Measurements from ENCODE around the gene WDR20.
"Not testable (repeated sequence)": the region's sequence is repeated elsewhere in the genome, so short reads cannot be mapped to it uniquely, and the experiment has no call there.

WDR20 gene

DNA sequence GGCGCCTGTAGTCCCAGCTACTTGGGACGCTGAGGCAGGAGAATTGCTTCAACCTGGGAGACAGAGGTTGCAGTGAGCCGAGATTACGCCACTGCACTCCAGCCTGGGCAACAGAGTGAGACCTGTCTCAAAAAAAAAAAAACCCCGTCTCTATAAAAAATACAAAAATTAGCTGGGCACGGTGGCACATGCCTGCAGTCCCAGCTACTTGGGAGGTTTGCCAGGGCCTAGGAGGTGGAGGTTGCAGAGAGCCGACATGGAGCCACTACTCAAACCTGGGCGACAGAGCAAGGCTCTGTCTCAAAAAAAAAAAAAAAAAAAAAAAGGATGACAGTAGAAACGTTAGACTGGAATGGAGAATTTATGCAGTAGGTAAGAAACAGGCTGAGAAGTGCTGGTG lies 5.7 kb upstream of the WDR20 start:
- not testable (repeated sequence) for DNase-seq

DNA sequence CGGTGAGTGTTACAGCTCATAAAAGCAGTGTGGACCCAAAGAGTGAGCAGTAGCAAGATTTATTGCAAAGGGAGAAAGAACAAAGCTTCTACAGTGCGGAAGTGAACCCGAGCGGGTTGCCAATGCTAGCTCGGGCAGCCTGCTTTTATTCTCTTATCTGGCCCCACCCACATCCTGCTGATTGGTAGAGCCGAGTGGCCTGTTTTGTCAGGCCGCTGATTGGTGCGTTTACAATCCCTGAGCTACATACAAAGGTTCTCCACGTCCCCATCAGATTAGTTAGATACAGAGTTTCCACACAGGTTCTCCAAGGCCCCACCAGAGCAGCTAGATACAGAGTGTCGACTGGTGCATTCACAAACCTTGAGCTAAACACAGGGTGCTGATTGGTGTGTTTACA lies 5.0 kb upstream of the WDR20 start:
- not testable (repeated sequence) for DNase-seq

DNA sequence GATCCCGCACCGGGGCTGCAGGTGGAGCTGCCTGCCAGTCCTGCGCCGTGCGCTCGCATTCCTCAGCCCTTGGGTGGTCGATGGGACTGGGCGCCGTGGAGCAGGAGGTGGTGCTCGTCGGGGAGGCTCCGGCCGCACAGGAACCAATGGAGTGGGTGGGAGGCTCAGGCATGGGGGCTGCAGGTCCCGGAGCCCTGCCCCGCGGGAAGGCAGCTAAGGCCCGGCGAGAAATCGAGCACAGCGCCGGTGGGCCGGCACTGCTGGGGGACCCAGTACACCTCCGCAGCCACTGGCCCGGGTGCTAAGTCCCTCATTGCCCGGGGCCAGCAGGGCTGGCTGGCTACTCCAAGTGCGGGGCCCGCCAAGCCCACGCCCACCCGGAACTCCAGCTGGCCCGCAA lies 4.2 kb upstream of the WDR20 start:
- DNase-seq: not testable (repeated sequence)

DNA sequence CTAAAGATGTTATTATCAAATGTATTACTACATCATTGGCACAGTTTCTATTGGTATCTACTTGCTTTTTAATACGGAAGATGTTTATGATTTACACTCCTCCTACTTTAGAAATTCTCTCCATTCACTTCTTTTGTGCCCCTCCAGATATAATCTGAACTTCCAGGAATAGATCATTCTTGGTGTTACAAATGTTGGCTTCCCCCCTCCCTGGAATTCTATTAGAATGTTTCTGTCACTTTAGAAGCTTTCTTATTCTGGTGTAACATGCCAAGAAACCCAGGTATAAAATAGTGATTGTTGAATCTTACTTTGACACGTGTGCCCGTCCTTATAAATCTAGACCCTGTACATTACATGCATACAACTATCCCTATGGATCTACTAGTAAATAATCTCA lies 1.2 kb upstream of the WDR20 start:
- no peak for DNase-seq

DNA sequence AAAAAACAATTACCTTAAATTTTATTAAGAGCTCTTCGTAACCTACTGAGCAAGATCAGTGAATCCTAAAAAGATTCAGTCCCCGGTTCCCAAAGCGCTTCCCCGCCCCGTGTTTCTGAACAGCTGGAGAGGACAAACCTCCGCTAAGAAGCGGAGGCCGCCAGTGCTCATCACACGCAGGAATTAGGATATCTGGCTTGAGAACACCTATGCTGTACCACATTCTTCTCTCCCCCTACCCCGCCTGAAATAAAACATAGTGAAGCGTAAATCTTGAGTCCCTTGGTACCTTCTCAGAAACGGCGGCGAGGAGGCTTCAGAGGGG lies 774 bp upstream of the WDR20 start:
- peak; percentile 49 for DNase-seq

DNA sequence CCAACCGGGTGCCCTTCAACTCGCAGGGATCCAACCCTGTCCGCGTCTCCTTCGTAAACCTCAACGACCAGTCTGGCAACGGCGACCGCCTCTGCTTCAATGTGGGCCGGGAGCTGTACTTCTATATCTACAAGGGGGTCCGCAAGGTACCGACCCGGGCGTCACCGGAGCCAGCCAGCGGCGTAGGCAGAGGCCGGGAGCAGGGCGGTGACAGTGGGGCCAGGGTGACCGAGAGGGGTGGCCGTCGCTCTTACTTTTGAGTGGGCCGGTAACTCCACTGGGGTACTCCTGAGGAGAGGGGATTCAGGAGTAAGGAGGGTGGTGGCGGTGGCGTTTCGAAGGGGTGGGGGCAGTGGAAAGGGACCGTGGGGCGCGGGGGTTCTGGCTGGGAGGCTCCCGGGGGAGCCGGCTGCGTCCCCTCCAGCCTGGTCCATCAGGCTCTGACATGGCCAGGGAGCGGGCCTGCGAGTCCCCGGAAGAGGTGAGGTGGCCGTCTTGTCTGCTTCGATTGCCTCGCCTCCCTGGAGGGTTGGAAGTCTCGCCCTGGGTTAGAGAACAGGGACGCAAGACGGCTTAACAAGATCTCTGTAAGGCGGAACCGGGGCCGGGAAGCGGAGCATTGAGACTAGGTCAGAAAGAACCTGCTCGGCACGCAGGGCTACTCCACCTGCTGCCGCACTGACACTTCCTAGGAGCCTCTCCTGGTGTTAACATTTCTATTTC lies 491 bp downstream of the WDR20 start:
- DNase-seq: peak; percentile 37

DNA sequence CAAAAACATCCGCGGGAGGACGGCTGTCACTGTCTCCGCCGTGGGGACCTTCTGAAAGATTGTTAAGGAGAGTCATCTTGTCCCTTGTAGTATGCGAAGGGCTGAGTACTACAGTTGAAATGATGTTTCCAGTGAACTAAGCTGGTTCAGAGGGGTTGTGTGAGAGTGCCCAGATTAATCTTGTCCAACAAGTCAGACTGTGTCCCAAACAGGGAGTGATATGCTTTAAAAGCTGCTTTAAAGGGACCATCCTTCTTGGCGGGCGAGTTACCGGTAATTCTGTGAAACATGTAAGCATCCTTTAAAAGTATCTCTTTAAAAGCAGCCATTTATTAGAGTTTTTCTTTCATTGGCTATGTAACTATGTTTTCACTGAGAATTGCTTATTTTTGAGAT lies 1.1 kb downstream of the WDR20 start:
- DNase-seq: no peak

DNA sequence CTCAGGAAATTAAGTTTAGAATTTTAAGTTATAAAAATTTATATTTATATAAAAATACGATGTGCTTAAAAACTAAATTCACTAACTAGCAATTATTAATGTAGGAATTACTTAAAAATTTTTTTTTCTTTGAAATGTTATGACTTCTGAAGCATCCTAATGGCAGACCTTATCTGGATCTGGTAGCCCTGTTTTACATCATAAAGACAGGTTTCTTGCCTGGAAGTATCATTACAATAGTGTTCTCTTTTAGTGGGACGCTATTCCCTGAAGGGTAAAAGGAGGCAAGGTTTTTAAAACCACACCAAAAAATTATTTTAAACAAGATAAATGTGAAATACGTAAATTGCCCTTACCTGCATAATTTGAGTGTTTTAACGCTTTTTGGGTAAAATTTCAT lies 2.1 kb downstream of the WDR20 start:
- DNase-seq: no peak

DNA sequence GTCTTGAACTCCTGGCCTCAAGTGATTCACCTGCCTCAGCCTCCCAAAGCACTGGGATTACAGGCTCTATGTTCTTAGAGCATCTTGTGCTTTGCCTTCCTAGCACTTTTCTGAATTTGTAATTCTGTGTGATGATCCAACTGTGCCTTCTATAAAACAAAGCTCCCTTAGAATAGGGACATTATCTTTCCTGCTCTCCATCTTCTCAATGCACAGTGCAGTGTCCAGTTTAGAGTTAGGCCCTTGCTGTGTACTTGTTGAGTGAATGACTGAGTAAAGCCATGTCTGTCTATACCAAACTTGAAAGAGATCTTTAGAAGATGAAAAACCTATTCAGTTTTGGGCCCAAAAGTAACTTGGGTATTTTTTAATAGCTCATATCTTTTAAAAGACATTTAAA lies 5.2 kb downstream of the WDR20 start:
- no peak for DNase-seq

DNA sequence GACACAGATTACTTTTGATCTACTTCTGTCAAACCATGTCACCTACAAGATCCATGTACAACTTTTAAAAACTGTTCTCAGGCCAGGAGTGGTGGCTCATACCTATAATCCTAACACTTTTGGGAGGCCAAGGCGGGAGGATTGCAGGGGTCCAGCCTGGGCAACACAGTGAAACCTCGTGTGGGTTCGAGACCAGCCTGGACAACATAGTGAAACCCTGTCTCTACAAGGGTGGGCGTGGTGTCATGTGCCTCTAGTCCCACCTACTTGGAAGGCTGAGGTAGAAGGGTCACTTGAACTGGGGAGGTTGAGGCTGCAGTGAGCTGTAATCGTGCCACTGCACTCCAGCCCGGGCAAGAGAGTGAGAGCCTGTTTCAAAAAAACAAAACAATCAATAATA lies 5.7 kb downstream of the WDR20 start:
- DNase-seq: no peak

DNA sequence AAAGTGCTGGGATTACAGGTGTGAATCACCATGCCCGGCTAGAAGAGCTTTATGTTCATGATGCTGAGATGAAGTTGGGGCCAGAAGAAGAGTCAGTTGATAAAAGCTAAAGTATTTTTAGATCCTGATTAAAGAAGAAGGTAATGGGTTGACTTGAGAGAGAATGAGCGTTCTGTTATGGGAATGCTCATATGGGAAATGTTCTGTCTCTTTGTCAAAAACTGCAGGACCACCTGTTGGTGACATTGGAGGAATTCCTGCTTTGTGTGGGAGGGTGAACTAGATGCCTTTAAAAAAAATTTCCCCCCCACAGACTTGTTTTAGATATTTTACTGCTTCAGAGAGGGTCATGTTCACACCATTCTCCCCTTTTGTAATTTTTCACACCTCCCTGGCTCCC lies 6.7 kb downstream of the WDR20 start:
- DNase-seq: no peak

DNA sequence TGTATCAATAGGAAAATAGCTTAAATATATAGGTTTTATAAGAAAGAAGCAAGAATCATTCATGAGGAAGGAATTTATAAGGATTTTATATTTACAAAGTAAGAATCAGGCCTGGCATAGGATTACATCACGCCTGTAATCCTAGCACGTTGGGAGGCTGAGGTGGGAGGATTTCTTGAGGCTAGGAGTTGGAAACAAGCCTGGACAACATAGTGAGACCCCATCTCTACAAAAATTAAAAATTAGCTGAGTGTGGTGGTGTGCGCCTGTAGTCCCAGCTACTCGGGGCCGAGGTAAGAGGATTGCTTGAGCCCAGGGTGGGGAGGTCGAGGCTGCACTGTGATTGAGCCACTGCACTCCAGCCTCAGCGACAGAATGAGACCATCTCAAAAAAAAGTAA lies 10.4 kb downstream of the WDR20 start:
- DNase-seq: no peak

DNA sequence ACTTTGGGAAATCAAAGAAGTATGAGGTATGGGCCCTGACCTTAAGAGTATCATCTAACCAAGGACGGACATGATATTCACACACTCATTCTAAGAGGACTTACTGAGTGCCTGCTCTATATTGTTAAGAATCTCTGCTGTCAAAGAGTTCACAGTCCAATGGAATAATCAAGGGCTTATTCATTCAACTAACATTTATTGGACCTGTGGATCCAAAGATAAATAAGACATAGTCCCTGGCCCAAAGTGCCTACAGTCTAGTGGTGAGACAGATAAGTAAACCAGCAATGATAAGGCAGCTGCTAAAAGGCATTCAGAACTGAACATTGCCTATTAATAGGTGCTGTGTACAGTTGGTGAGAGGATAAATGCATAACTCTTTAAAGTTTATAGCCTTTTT lies 11.0 kb downstream of the WDR20 start:
- no peak for DNase-seq

DNA sequence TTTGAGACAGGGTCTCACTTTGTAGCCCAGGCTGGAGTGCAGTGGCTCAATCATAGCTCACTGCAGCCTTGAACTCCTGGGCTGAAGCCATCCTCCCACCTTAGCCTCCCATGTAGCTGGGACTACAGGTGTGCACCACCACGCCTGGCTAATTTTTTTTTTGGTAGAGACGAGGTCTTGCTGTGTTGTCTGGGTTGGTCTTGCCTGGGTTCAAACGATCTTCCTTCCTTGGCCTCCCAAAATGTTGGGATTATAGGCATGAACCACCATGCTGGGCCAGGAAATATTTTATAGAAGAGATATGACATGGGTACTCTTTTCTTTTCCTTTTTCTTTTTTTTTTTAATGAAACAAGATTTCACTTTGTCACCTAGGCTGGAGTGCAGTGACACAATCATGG lies 11.7 kb downstream of the WDR20 start:
- not testable (repeated sequence) for DNase-seq

DNA sequence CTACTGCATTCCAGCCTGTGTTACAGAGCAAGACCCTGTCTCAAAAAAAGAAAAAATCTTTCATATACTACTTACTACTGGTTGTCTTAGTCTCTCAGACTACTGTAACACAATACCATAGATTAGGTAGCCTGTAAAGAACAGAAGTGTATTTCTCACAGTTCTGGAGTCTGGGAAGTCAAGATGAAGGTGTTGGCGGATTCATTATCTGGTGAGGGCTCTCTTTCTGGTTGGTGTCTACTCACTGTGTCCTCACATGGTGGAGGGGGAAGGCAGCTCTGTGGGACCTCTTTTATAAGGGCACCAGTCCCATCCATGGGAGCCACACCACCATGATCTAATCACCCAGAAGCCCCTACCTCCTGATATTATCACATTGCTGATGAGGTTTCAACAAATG lies 14.4 kb downstream of the WDR20 start:
- no peak for DNase-seq

DNA sequence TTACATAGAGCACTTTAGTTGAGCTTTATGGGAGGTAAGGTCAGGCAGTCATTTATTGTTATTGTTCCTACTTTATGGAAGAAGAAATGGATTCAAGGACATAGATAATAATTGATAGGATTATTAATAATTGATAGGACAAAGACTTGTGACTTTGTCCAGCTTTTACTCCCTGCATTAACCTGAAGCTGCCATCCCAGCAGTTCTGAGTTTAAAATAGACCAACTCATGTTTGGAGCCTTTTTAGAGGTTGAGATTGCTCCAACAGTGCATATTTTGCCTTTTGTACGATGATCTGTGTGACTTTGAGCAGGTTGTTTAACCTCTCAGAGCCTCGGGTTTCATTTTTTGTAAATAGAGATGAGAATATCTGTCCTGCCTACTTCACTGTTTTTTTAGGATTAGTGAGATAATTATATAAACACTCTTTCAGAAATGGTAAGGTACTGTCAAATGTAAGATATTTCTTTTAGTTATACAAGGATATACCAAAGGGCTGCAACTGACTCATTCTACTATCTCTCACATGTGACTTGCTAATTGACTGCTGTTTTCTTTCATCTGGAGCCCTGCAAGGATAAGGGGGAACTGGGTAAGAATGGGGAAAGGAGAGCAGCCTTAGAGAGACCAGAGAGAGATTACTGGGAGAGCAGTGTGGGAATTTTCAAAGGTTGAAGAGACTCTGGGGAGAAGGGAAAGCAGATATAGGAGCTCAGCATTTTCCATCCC lies 15.3 kb downstream of the WDR20 start:
- DNase-seq: no peak

DNA sequence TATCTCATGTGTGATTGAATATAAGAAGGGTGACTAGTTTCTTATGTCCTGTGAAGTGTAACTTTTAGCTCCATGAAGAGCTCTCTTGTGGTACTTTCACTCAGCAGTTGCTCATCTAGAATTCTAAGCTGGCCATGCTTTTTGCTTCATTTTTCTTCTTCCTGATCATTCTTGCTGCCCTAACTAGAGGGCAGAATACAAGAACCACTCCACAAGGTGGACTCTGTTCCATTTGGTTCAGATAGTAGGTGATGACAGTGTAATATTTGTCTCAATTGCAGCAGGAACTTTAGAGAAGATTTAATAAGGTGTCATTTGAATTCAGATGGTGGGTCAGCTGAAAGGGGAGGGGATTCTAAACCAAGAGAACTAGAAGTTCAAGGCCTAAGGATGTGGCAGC lies 17.6 kb downstream of the WDR20 start:
- DNase-seq: no peak

DNA sequence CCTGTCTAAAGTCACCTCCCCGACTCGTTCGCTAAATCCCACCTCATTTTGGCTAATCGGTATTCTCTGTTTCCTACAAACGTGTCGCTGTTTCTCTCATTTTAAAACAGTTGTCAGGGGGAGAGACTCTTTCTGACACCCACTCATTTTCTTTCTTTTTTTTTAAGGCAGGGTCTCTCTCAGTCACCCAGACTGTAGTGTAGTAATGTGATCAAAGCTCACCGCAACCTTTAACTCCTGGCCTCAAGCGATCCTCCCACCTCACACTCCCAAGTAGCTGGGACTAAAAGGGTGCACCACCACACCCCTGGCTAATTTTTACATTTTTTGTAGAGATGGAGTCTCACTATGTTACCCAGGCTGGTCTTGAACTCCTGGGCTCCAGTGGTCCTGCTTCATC lies 19.1 kb downstream of the WDR20 start:
- no peak for DNase-seq

DNA sequence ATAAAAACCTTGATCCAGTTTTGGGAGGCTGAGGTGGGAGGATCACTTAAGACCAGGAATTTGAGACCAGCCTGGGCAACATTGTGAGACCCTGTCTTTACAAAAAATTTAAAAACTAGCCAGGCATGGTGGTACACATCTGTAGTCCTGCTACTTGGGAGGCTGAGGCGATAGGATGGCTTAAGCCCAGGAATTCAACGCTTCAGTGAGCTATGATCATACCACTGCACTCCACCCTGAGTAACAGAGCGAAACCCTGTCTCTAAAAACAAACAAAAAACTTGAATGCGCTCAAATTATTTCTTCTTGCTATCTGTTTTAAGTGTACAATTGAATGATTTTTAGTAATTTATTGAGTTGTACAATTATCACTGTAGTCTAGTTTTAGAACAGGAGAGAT lies 20.1 kb downstream of the WDR20 start:
- no peak for DNase-seq

DNA sequence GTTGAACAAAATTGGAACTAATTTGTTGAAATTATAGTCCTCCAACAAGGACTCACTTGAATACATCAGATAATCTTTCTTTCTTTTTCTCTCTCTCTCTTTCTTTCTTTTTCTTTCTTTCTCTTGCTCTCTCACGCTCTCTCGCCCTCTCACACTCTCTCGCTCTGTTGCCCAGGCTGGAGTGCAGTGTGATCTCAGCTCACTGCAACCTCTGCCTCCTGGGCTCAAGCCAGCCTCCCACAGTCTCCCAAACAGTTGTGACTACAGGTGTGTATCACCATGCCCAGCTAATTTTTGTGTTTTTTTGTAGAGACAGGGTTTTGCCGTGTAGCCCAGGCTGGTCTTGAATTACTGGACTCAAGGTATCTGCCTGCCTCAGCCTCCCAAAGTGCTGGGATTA lies 22.8 kb downstream of the WDR20 start:
- no peak for DNase-seq

DNA sequence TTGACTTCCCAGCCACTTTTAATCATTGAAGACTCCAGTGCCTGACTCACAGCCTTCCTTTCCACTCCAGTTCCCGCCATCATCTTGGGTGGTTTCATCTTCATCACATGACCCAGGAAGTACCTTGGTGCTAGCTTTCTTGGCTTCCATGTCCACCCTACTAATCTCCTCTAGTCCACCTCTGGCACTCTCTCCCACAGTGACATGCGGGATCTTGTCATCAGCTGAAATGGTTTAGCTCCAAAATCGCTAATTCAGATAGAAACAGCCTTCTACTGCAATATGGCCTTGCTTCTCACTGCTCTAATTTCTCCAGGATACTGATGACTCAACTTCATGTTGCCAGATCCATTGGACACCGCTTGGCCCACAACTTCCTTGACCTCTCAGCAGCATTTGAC lies 24.5 kb downstream of the WDR20 start:
- DNase-seq: no peak

DNA sequence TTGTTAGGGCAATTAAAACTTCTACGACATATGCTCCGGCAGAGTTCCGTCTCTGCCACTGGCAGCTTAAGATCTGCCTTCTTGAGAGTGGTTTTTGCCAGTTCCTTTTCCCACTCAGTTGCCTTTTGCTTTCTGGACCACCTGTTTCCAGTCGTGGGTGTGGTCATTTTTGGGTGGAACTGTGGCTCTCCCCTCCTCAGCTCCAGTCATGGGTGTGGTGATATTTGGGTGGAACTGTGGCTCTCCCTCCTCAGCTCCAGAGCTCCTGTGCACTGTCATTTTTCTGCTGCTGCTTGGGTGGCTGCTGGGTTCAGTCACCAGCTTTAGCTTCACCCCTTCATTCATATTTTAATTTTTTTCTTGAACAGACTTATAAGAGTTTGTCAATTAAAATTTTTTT lies 25.3 kb downstream of the WDR20 start:
- DNase-seq: no peak

DNA sequence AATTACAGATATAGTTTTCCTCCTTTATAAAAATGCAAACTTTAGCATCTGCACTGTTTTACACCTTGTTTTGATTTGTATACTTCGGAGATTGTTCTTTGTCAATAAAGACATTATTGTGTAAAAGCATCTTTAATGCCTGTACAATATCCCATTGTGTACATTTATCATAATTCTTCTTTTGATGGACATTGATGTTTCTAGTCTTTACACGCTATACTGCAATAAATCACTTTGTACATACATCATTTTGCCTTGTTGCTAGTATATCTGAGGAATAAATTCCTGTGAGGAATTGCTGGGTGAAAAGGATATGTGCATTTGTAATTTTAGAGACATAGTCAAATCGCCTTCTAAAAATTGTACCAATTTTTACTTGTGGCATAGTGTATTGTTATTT lies 30.4 kb downstream of the WDR20 start:
- no peak for DNase-seq

DNA sequence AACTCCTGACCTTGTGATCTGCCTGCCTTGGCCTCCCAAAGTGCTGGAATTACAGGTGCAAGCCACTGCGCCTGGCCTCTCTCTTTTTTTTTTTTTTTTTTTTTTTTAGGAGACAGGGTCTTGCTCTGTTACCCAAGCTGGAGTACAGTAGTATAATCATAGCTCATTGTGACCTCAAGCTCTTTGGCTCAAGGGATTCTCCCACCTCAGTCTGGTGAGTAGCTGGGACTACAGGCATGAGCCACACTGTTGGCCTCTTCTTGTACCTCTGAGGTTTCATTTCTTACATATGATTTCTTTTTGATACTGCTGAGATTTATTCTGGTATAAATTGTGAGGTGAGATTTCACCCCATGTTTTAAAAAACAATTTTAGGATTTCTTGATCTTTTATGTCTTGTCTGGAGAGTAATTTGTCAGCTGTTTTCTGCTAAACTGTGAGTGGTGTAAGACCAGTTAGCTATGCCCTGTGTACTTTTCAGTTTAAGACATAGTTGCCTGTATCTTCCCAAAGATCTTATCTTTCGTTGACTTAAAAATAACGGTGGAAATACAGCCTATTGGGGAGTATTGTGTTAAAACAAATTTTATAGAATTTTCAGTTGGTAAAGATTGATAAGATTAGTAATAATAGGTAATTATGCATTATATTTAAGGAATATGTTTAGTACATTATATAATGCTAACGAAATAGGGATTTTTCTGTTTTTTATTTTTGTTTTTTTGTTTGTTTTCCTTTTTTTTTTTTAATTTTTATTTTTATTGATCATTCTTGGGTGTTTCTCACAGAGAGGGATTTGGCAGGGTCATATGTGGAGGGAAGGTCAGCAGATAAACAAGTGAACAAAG lies 31.7 kb downstream of the WDR20 start:
- DNase-seq: no peak
